PC-9 (cell line): ENCODE data around the gene CASR.

Source experiments
- EZH2 ChIP-seq: fragments of 200-600 bp; sonication (generic); IDR thresholded peaks from 2 replicates; pipeline ENCODE4 v1.8.0; 2017; ENCODE audit warnings: antibody characterized with exemption, low read depth
- TF ChIP-seq, protein P1 (sequence below): fragments of 200-600 bp; sonication (generic); conservative IDR thresholded peaks from 2 replicates; pipeline ENCODE4 v1.6.1; 2017; ENCODE audit warnings: mixed run types, antibody characterized with exemption, mild to moderate bottlenecking, moderate library complexity

DNA sequence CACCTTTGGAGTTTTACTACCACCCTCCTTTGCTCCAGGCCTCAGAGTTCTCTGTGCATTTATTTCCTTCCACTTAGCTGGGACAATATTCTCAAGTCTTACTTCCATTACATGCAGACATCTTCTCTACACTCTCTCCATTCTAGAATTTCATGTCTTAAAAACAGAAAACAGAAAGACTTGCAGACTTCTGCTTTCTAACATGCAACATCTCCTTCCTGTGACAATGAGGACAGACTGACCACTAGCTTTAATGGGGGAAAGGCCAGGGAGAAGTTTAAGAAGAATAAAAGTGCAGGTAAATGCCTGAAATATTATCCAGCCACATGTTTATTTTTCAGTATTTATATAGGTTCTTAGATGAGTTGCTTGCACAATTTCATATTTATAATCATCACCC, 124.5 kb downstream of the CASR start:
- no peak for TF ChIP-seq EZH2
- TF ChIP-seq, protein P1, sequence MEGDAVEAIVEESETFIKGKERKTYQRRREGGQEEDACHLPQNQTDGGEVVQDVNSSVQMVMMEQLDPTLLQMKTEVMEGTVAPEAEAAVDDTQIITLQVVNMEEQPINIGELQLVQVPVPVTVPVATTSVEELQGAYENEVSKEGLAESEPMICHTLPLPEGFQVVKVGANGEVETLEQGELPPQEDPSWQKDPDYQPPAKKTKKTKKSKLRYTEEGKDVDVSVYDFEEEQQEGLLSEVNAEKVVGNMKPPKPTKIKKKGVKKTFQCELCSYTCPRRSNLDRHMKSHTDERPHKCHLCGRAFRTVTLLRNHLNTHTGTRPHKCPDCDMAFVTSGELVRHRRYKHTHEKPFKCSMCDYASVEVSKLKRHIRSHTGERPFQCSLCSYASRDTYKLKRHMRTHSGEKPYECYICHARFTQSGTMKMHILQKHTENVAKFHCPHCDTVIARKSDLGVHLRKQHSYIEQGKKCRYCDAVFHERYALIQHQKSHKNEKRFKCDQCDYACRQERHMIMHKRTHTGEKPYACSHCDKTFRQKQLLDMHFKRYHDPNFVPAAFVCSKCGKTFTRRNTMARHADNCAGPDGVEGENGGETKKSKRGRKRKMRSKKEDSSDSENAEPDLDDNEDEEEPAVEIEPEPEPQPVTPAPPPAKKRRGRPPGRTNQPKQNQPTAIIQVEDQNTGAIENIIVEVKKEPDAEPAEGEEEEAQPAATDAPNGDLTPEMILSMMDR: no peak
